Inferior parietal cortex (tissue), 1 donor: ENCODE results near the gene ZFP92.
"Not testable (repeated sequence)": the region's sequence is repeated elsewhere in the genome, so short reads cannot be mapped to it uniquely, and the experiment has no call there.

Experiments
- DNase-seq: peaks from one replicate; pipeline ENCODE4 v3.0.0-alpha.2; 2016; ENCODE audit errors: extremely low spot score

ZFP92 gene, protein sequence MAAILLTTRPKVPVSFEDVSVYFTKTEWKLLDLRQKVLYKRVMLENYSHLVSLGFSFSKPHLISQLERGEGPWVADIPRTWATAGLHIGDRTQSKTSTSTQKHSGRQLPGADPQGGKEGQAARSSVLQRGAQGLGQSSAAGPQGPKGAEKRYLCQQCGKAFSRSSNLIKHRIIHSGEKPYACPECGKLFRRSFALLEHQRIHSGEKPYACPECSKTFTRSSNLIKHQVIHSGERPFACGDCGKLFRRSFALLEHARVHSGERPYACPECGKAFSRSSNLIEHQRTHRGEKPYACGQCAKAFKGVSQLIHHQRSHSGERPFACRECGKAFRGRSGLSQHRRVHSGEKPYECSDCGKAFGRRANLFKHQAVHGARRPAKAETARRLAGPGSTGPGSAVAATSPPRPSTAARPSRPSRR

DNA sequence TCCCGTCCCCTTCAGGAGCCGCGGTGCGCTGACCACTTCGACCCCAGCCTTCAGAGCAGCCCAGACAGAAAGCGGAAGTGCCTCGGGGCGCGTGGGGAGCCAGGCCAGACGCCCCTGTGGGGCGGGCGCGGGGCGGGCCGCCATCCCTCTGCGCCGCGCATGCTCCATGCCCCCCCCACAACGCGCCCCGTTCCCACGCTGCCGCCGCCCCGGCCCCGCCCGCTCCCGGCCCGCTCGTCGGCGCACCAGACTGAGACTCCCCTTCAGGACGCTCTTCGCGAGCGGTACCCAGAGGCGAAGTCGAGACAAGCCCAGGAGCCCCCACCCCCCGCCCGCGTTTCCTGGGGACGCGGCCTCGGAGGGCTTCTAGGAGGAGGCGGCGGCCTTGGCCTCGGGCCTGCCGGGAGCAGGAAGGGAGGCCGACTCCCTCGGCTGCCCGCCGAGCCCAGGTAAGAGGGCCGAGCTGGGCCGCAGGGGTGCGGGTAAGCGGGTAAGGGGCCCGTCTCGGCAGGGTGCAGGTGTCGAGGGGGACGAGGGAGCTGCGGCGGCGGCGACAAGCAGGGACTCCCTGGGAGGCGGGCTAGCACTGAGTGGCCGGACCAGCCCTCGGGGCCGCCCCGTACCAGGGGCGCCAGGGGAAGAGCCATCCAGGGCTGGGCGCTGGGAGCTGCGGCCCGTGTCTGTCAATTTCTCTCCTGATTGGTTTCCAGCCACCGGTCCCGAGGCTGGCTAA is at the start of gene ZFP92:
TSS of gene ZFP92 (plus strand) at position 218 of the 733 bp plus-strand sequence. CDS start 6,851 bp downstream, outside the sequence.
- DNase-seq, result peak; percentile 6

DNA sequence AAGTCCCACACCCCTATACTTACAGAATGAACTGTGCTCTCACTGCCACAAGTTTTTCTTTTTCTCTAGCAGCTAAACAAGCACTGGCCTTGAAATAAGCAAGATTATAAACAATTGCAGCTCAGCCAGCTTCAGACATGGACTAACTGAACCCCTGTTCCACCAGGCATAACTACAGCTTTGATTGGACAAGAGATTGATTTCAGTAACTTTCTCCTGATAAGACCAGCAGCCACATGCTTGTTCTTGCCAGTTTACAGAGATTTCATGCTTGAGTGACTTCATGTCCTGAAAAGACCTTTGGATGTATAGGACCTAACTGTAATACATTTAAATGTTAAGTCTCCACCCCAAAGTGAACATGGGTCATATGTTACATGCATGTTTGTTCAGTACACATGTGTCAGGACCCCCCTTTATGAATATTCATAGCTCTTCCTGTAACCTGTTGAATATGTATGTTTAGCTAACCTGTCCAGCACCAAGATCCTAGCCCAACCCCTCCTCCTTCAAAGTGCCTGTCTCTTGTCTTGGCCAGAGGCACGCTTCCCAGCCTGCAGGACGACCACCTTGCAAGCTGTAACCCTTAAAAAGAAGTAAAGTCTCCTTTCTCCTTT is 49.4 kb upstream of the ZFP92 start:
- DNase-seq, result no peak

DNA sequence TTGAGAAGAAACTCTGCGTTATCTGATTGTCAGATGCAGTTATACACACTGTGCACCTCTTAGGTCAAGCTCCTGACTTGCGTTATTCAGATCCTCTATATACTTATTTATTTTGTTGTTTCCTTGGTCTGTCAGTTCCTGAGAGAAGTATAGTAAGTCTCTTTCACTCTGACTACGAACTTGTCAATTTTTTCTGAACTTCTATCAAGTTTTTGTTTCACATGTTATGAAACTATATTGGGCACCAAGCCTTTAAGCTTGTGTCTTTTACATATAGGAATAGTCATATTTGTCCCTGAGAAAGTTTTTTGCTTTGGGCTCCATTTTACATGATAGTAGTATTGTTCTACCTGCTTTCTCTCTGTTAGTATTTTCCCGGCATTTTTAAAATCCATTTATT is 45.6 kb upstream of the ZFP92 start:
- no peak for DNase-seq

DNA sequence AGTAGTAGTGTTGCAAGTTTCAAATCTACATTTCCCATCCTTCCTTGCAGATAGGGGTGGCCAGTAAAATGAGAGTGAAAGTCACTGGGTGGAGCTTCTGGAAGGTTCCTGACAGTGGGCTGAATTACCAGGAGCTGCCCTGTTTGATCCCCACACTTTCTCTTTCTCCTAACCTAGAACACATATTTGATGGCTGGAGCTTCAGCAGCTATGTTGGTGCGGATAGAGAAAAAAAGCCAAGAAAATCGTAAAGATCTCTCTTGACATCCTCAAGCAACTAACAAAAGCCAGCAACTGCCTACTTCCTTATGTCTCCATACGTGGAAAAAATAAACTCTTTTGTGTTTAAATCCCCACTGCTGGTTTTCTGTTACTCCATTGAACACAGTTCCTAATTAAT is 45.2 kb upstream of the ZFP92 start:
- no peak for DNase-seq

DNA sequence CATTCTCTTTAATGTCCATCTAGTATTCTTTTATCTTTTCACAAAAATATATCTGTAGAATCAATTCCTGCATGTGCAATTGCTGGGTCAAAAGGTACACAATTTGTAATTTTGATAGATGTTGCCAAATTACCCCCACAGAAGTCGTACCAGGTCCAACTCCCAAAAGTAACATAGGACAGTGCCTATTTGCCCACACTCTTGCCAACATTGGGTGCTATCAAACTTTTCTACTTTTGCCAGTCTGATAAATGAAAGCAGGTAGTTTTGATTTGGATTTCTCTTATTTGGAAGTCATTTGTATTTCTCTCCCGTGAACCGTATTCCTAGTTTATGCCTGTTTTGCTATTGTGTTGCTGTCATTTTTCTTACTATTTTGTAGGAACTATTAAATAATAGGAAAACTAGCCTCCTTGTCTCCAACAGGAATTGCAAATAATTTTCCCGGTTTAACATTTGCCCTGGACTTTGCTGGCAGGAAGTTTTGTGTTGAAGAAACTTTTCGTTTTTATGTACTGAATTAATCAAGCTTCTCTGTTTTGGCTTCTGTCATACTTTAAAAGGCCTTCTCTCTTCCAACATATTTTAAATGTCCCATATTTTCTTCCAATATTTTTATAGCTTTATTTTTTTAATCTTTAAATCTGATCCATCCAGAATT is 44.3 kb upstream of the ZFP92 start:
- no peak for DNase-seq

DNA sequence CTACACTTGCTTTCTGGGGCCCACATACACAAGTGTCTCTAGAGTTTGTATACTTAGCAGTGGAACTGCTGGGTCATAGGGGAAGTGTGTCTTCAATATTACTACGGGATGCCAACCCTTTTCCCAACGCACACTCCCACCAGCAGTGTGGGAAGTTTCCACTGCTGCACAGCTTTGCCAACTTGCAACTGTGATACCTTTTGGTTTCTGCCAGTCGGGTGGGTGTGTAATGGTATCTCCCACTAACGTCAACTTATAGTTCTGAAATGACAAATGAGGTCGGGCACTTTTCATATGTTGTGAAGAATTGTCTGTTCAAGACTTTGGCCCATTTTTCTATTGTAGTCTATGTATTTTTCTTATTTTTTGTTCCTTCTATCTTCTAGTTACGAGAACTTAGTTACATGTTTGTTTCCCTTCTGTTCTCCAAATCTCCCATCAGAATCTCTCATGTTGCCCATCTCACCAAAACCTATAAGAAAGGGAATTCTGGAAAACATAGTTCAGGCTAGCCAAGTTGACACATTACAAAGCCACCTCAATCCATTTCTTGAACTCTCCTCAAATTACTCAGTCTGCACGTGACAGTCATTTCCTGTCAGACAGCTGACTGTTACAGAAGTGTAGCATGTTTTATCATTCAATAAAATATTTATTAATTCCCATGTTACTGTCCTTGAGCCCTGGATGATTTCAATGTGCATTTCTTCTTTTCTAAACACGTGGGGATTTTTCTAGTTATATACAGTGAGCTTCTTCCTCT is 40.8 kb upstream of the ZFP92 start:
- no peak for DNase-seq

DNA sequence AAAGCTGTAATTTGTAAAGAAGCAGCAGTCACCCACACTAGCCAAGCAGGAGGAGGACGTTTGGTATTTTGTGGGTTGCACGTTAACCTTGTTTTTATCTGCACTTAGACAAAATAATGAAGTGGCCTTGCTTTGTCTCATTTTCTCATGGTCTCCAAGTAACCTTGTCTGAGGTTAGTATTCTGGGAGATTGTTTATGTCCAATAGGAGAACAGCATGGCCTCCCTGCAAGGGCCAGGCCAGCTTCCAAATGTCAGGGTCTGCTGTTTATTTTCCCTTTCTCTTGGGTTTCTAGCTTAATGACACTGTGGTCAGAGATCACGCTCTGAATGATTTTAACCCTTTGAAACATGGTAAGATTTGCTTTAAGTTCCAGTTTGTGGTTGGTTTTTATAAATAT is 40.0 kb upstream of the ZFP92 start:
- DNase-seq, result no peak

DNA sequence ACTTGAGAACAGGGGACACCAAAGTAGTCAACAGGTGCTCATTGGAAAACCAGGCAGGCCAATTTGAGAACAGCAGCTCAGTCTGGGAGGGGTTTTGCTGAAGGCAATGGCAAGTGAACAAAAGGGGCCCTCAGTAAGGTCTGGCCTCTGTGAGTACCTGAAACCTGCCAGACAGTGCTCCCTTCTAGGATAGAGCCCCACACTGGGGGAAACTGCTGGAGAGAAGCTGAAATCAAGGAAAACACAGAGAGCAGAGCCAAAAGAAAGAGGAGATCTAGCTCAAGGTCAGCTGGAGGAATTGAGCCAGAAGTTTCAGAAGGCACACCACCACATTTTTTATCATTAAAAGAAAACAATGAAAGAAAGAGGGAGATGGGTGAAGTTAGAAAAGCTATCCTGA is 38.3 kb upstream of the ZFP92 start:
- DNase-seq, result no peak

DNA sequence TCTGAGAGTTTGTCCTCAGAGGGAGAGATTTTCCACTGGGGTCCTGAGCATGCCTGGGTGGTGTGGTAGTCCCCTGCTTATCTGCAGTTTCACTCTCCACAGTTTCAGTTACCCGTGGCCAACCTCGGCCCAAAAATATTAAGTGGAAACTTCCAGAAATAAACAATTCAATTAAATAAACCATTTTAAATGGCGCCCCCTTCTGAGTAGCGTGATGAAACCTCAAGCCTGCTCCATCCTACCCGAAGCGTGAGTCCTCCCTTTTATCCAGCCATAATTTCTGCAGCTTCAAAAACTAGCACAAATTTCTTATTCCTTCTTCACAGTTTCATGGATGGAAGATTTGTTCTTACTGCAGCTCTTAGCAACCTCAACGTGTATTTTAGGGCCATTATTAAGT is 36.8 kb upstream of the ZFP92 start:
- no peak for DNase-seq

DNA sequence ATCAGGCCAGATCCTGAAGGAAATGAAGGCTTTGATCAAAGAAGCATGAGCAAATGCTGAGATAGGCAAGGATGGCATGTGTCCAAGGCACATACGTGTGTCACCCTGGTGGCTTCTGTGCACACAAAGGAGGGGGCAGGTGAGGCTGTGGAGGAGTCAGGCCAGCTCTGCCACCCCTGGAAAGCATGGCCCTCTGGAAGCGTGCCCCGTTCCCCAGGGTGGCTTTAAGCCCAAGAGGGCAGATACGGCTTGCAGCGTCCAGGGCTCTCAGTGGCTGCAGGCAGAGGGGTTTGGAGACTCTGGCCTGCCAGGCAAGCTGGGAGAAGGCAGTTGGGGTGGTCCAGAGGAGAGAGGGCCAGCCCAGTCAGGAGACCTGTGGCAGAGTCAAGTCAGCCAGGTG is 35.7 kb upstream of the ZFP92 start:
- no peak for DNase-seq

DNA sequence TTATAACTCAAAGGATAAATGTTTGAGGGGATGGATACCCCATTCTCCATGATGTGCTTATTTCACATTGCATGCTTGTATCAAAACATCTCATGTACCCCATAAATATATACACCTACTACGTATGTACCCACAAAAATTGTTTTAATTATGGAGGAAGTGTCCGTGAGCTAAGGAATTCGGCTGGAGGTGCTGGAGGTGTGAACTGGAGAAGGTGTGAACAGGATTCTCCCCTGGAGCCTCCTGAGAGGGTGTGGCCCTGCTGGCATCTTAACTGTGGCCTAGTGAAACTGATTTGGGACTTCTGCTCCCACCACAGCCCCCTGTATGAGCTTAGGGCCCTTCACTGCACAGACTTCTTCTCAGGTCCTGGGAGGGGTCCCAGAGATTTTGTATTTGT is 33.5 kb upstream of the ZFP92 start:
- DNase-seq, result no peak

DNA sequence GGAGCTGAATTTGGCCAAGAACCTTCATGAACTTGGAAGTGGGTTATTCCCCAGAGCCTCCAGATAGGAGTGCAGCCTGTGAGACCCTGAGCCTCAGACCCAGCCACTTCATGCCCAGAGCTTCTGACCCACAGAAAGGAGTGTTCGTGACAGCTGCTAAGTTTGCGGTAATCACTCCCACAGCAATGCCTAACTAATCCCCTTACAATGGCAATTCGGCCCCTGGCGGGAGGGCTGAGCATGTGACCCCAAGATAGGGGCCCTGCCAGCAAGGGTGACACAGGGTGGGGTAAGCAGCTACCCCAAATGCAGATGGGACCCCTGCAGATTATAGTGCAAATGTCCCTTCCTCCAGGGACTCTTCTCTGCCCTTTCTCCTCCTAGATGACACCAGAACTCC is 32.7 kb upstream of the ZFP92 start:
- DNase-seq, result no peak

DNA sequence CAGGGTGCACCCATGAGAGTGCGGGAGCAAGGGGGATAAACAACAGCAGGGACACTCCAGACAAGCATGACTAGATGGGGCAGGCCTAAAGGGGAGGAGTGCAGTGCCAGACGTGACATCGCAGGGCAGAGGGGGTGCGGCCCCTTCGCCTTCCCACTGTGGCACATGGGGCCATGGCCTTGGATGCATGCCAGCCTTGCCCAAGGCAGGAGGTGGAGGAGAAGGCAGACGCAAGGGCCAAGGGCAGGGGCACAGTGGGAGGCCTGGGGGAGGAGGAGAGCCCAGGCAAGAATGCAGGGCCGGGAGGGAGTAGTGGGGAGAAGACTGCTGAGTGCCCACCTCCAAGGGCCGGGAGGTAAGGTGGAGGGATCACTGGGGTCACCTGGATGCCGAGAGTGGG is 31.8 kb upstream of the ZFP92 start:
- DNase-seq, result no peak

DNA sequence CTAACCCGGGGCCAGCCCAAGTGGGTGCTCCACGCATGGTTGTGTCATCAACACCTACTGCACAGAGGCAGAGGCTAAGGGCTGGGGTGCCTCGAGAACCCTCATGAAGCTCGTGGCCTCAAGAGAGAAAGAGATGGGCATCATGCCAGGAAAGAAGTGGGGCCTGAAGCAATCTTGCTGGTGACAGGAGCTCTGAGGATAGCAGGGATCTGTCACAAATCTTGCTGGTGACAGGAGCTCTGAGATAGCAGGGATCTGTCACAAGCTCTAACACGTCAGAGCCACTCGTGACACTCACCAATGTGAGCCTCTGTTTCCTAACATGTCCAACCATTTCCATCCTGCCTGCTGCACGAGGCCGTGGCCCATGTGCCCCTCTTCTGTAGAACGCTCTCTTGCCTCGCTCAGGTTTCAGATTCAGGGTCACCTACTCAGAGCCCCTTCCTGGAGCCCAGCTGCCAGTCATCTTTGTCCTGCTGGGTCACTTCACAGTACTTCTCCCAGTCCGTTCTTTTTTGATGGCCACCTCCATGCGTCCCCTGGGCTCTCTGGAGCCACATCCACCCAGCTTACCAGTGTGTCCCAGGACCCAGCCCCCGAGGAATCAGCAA is 31.2 kb upstream of the ZFP92 start:
- DNase-seq, result peak; percentile 5

DNA sequence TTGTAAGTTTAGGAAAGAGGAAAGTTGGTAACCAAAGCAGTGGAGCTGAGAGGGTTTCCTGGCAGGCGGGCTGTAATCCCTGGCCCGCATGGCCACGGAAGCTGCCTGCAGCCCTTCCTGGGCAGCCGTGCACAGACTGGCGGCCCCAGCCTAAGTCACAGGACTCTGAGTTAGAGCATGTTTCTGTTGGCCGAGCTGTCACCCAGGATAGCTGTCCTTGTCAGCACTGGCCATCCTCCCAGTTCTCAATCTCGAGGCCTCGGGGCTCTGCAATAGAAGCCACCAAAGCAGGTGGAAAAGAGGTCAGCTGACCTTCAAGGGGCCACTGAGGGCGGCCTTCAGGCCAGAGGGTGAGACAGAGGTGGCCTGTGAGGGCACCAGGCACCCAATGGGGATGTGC is 30.6 kb upstream of the ZFP92 start:
- no peak for DNase-seq

DNA sequence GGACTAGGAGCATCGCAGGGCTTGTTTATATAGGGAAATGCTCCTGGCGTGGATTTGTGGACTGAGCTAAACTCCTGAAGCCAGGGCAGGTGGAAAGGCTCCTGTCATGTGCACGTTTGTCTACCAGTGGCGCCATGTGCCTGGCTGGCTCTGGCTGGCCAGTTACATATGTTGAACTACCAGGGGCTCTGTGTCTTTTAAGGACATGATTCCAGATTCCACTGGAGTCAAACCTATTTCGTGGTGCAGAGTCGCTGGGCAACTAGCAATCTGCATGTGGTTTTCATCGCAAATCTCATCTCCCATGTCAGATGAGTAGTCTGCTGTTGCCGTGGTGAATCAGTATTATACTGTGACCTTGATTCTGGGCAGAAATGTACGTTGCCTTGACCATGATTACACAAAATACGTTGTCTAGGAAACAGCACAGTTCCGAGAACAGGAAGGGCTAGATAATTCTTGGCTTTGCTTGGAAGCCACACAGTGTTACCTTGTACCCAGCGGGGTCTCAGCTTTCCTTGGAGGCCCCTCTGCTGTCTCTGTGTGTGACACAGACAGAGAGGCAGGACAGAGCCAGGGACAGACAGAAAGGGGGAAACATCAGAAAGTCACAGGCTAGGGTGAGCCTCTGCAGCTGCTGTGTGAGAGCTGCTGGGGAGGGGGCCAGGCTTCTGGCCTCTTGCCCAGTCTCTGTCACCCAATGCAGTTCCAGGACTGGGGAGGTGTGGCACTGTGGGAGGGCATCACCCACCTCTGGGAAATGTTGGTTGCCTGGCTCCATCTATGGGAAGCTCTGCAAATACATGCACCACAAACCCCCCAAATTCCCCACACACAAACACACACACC is 29.4 kb upstream of the ZFP92 start:
- peak; percentile 30 for DNase-seq

DNA sequence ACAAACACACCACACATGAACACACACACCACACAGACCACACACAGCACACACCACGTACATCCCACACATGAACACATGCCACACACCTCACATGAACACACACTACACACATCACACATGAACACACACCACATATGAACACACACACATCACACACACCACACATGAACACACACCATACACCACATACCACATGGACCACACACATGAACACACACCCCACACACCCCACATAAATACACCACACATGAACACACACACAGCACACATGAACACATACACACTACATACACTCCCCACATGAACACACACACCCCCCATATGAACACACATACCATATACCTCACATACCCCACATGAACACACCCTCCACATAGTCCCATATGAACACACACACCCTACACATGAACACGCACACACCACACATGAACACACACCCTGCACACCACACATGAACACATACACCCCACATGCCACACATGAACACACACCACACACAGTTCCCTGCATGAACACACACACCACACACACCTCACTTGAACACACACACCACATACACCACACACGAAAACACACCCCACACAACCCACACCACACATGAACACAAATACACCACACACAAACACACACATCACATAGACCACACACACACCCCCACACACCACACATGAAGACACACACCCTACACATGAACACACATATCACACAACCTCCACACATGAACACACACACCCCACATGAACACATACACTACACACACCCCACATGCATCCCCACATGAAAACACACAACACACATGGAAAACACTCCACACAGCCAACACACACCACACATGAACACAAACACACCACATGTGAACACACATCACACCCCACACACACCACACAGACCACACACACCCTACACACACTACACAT is 28.4 kb upstream of the ZFP92 start:
- DNase-seq, result no peak

DNA sequence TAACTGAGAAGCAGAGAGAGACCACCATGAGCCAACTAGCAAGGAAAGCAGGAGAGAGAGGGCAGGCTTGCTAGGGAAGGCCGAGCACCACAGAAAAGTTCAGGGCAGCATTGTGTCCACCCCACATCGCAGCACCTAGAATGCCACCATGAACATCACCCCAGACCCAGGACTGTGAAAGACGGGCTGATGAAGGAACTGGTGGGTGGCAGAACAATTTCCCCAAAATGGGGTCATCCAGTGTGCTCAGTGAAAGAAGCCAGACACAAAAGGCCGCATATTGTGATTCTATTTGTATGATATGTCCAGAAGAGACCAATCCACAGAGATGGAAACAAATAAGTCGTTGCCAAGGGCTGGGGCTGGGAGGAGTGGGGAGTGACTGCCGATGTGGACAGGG is 26.9 kb upstream of the ZFP92 start:
- DNase-seq, result no peak

DNA sequence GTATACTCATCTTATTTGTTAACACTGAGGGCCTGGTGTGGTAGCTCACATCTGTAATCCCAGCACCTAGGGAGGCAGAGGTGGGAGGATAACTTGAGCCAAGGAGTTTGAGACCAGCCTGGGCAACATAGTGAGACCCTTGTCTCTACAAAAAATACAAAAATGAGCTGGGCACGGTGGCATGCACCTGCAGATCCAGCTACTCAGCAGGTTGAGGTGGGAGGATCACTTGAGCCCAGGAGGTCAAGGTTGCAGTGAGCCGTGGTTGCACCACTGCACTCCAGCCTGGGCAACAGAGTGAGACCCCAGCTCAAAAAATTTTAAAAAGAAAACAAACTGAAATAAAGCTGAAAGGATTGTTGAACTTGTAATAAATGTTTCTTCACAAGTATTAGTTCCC is 26.3 kb upstream of the ZFP92 start:
- not testable (repeated sequence) for DNase-seq
